Skeletal muscle tissue (tissue), 4 donors: ENCODE data around the gene STAG1. TPM values are rescaled to one million over a fixed set of nuclear protein-coding genes. Genes with fewer than 3 reads are reported as not detected.
"Not testable (repeated sequence)": the region's sequence is repeated elsewhere in the genome, so short reads cannot be mapped to it uniquely, and the experiment has no call there.

Experiments
- H3K27ac ChIP-seq: one replicate; pipeline ENCODE4 v1.7.0; 2013; ENCODE audit warnings: mild to moderate bottlenecking, low read depth, low read length, inconsistent platforms
- H3K27me3 ChIP-seq, 3 donors: one replicate each; pipeline ENCODE4 v1.7.0; 2013; ENCODE audit warnings: low read length in 3 of 3; ENCODE audit not compliant: control insufficient read depth in 3 of 3, insufficient read depth in 3 of 3
- H3K36me3 ChIP-seq, 3 donors: one replicate each; pipeline ENCODE4 v1.7.0; 2013; ENCODE audit warnings: low read length in 3 of 3; ENCODE audit not compliant: control insufficient read depth in 3 of 3, insufficient read depth in 3 of 3
- H3K4me1 ChIP-seq, 3 donors: one replicate each; pipeline ENCODE4 v1.7.0; 2013; ENCODE audit warnings: low read length in 3 of 3, mild to moderate bottlenecking in 3 of 3; ENCODE audit not compliant: control insufficient read depth in 3 of 3, insufficient read depth in 3 of 3
- H3K4me3 ChIP-seq, 3 donors: one replicate each; pipeline ENCODE4 v1.7.0; 2013; ENCODE audit warnings: low read length in 3 of 3
- H3K9ac ChIP-seq, 3 donors: one replicate each; pipeline ENCODE4 v1.7.0; 2013; ENCODE audit warnings: low read length in 3 of 3, mild to moderate bottlenecking in 3 of 3, moderate library complexity in 2 of 3, low read depth in 1 of 3
- H3K9me3 ChIP-seq, 3 donors: one replicate each; pipeline ENCODE4 v1.7.0; 2013; ENCODE audit warnings: low read length in 3 of 3; ENCODE audit not compliant: control insufficient read depth in 3 of 3
- total RNA-seq: library from RNA; depleted of rRNA; stranded (reverse); fragments of >200 nt; gene quantifications from one replicate; pipeline ENCODE4 v1.2.3, GENCODE V29; 2014
- donor health status: Osteomylitis.

The STAG1 gene
- total RNA-seq, 1 donor from 2014 or later = 68.4 TPM

DNA sequence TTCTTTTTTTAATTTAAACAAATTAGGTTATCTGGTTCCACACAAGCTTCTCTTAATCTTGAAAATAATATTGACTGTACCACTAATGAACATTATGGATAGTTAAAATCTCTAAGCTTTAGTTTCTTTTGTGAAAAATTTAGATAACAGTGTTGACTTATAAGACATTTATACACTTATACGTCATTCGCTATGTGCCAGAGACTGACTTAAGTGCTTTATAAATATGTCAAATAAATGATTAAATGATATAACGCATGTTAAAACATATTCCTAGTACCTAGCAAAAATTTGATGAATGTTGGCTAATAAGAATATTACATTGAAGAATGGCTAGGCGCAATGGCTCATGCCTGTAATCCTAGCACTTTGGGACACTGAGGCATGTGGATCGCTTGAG, 405.7 kb downstream of the STAG1 start:
- H3K27me3 ChIP-seq = no peaks in the 10 kb centered on the region
- H3K36me3 ChIP-seq = peaks cover 0 to 10% (median 7%) of the 10 kb centered on the region in 3 donors
- no peak overlapping the region for H3K9ac ChIP-seq
- H3K4me3 ChIP-seq = no peak overlapping the region
- H3K27ac ChIP-seq = no peak overlapping the region
- H3K4me1 ChIP-seq = peaks cover 6 to 16% (median 12%) of the 10 kb centered on the region in 3 donors
- no peaks in the 10 kb centered on the region for H3K9me3 ChIP-seq

DNA sequence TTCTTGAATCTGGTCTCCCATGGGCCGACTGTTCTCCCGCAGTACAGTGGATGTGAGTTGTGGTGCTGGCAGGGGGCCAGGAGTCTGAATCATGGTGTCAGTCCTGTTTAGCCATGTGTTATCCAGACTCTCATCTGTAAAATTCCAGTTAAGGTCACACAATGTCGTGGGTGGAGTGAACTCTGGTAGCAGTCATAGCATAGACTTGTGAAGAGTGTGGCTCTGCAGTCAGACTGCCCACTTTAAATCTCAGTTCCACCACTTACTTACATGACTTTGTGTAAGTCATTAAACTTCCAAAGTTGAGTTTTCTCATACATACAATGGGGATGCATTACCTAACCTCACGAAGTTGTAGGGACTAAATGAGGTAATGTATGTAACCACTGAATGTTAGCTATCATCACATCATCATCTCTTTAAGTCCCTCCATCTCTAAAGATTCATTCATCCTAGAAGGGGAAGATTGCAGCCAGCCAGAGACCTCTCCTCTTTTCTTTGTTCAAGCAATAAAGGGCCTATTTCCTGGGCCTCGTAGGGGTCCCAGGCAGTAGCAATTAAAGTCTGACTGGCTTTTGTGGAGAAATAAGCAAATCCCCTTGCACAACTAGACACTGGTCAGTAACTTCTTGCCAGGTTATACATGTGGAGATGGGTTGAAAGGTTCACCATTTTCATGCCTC, 408.2 kb downstream of the STAG1 start:
- Histone ChIP-seq H3K9me3 (no peaks in the 10 kb centered on the region), H3K27ac (no peak overlapping the region), H3K36me3 (peaks cover 0 to 17% (median 12%) of the 10 kb centered on the region in 3 donors), H3K27me3 (no peaks in the 10 kb centered on the region), H3K9ac (no peak overlapping the region), H3K4me1 (peaks cover 0 to 8% (median 5%) of the 10 kb centered on the region in 3 donors), H3K4me3 (no peak overlapping the region)

DNA sequence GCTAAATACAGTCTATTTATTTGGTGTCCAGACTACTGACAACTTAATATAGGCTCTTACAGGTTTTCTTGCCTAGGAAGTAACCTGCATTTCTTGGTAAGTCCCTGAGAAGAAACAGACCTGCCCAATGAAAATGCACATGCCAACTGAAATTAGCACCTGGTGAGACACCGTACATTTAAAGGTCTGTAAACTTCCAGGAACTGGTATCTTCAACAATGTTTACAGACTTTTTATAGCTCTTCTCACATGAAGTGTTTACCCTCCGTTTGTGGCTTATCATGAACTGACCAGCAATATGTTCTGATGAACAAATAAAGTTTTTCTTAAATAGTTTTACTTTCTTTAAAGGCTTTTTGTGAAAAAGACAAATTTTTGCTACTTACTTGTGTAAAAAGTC, 408.7 kb downstream of the STAG1 start:
- Histone ChIP-seq H3K27me3 (no peaks in the 10 kb centered on the region), H3K4me1 (peaks cover 0 to 8% (median 5%) of the 10 kb centered on the region in 3 donors), H3K27ac (no peak overlapping the region), H3K4me3 (no peak overlapping the region), H3K36me3 (peaks cover 0 to 14% (median 12%) of the 10 kb centered on the region in 3 donors), H3K9ac (no peak overlapping the region), H3K9me3 (no peaks in the 10 kb centered on the region)

DNA sequence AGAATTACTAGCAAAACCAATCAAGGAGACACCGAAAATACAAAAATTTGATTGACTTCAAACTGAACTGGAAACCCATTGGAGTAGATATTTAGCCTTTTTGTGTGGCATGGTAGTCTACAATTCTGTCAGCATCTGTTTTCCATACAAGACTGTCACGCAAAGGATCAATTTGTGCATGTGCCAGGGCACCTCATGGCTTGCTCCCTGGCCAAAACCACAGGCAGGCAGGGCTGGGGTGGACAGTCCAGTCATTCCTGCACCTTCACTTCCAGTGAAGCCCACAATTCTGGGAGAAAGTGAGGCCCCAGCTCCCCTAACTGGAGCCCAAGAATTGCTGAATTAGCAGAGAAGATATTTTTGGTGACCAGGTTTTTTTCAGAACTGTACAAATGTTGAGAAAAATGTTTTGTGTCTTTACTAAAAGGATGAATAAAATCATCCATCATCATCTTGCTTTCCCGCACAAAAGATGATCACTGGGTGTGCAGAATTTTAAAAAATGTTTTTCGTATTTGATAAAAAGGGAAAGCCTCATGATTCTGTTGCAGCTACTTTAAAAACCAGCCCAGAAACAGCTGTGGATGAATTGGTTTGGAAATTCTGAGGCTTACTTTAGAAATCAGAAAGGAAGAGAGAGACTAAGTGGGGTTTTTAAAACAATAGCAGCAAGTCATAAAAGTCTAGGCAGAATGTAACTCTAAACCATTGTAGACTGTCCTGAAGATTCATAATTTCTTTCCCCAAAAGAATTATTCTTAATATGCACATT, 415.7 kb downstream of the STAG1 start:
- peaks cover 14 to 33% (median 18%) of the 10 kb centered on the region in 3 donors for H3K36me3 ChIP-seq
- no peaks in the 10 kb centered on the region for H3K27me3 ChIP-seq
- H3K27ac ChIP-seq = no peak overlapping the region
- no peak overlapping the region for H3K4me3 ChIP-seq
- no peak overlapping the region for H3K9ac ChIP-seq
- no peaks in the 10 kb centered on the region for H3K9me3 ChIP-seq
- H3K4me1 ChIP-seq = no peaks in the 10 kb centered on the region

DNA sequence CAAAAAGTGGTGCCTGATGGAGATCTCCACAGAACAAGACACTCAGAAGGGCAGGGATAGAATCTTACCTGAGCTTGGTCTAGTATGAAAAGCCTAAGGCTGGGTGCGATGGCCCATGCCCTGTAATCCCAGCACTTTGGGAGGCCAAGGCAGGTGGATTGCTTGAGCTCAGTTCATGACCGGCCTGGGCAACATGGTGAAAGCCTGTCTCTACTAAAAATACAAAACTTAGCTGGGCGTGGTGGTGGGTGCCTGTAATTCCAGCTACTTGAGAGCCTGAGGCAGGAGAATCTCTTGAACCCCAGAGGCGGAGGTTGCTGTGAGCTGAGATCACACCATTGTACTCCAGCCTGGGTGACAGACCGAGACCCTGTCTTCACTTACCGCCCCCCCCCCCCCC, 417.5 kb downstream of the STAG1 start:
- H3K36me3 ChIP-seq = peaks cover 11 to 33% (median 18%) of the 10 kb centered on the region in 3 donors

DNA sequence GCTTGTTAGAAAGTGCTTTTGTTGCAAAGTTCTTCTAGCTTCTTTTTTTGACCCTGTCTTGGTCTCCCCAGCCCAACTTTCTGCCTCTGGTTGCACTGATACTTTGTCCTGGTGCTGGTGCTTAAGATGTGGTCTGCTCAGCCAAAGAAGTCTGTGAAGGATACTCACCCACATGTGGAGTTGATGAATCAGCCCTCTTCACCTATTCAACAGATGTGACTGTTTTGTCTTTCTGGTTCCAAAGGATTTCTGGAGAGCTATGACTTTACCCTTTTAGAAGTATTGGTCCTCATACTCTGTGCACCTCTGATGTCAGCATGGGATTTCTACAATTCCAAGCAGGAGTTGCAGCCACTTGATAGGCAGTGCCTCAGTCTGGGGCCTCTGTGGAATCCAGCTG, 418.0 kb downstream of the STAG1 start:
- no peaks in the 10 kb centered on the region for H3K27me3 ChIP-seq
- H3K4me3 ChIP-seq = no peak overlapping the region
- H3K36me3 ChIP-seq = peaks cover 16 to 34% (median 20%) of the 10 kb centered on the region in 3 donors
- H3K9me3 ChIP-seq = no peaks in the 10 kb centered on the region
- no peak overlapping the region for H3K27ac ChIP-seq
- no peak overlapping the region for H3K9ac ChIP-seq
- H3K4me1 ChIP-seq = no peaks in the 10 kb centered on the region

More for the DNA sequence above, 417.5 kb downstream of the STAG1 start:
- not testable (repeated sequence) for H3K4me3 ChIP-seq, H3K9ac ChIP-seq, H3K27me3 ChIP-seq, H3K4me1 ChIP-seq, H3K27ac ChIP-seq, H3K9me3 ChIP-seq

DNA sequence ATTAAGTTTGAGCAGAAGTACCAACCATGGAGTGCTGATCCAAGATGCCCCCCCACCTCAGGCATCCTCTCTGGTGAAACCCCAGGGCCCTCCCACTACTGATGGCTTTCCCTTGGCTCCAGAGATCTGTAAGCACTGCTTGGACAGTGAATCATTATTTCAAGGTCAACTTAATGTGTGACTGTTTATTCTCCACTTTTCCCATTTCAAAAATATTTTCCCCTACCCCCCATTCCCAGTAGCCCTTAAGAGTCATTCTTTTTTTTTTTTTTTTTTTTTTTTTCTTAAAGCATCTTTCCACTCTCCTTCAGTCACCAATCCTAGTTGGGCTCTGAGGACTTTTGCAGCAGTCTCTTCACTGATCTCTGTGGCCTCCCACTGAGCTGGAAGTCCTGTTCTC, 419.4 kb downstream of the STAG1 start:
- Histone ChIP-seq H3K27me3 (no peaks in the 10 kb centered on the region), H3K27ac (no peak overlapping the region), H3K4me1 (no peaks in the 10 kb centered on the region), H3K9me3 (no peaks in the 10 kb centered on the region), H3K36me3 (peaks cover 25 to 41% (median 31%) of the 10 kb centered on the region in 3 donors), H3K9ac (no peak overlapping the region), H3K4me3 (no peak overlapping the region)

DNA sequence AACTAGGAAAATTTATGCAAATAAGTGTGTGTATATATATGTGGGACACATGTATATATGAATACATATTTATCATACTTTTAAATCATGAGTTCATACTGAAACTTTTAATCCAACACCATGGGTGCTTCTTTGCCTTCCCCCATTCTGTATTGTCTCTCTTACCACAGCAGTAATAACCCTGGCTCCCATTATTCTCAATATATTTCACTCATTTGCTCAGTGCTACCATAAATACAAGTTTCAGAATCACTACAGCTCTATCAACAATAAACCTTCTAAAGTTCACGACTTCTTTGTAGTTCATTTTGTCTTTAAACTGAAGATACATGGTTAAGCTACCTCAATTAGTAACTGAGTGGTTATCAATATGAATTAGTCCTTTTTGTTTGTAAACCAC, 419.9 kb downstream of the STAG1 start:
- Histone ChIP-seq H3K27me3 (no peaks in the 10 kb centered on the region), H3K4me3 (no peak overlapping the region), H3K36me3 (peaks cover 28 to 45% (median 35%) of the 10 kb centered on the region in 3 donors), H3K27ac (no peak overlapping the region), H3K9ac (no peak overlapping the region), H3K4me1 (no peaks in the 10 kb centered on the region), H3K9me3 (no peaks in the 10 kb centered on the region)

DNA sequence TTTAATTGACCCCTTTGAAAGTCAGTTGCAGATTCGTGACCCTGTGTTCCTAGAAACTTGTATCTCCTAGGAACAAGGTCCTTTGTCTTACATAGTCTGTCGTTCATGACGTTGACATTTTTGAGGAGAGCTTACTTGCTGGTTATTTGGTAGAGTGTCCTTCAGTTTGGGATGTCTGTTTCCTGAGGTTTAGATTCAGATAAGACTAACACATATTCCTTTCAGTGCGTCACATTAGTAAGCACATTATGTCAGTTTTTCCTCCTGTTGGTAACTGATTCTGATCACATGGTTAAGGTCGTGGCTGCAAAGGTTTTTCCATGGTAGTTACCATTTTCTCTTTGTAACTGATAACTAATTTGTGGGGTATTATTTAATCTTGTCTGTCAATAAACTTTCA, 421.3 kb downstream of the STAG1 start:
- Histone ChIP-seq H3K27me3 (no peaks in the 10 kb centered on the region), H3K4me1 (no peaks in the 10 kb centered on the region), H3K36me3 (peaks cover 36 to 52% (median 42%) of the 10 kb centered on the region in 3 donors)

DNA sequence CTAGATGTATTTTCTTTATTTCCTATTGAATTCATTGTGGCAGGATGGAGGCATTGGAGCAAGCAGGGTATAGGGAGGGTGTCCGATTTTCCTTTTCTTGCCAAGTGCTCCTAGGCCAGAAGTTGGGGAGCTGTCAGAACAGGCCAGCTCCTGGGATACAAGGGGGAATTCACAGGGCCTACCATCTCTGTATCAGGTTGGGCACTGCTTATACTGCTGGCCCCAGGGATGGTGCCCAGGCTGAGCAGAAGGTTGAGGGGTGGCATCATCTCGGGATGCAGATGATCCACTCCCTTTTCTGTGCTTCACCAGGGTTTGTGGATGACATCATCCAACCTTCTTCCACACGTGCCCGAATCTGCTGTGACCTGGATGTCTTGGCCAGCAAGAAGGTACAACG, 422.6 kb downstream of the STAG1 start:
- no peaks in the 10 kb centered on the region for H3K27me3 ChIP-seq
- no peaks in the 10 kb centered on the region for H3K4me1 ChIP-seq
- H3K36me3 ChIP-seq = peaks cover 33 to 45% (median 36%) of the 10 kb centered on the region in 3 donors

More for the DNA sequence above, 421.3 kb downstream of the STAG1 start:
- H3K9me3 ChIP-seq = no peaks in the 10 kb centered on the region
- no peak overlapping the region for H3K4me3 ChIP-seq
- no peak overlapping the region for H3K27ac ChIP-seq
- H3K9ac ChIP-seq = no peak overlapping the region

More for the DNA sequence above, 422.6 kb downstream of the STAG1 start:
- Histone ChIP-seq H3K9me3 (no peaks in the 10 kb centered on the region), H3K27ac (no peak overlapping the region), H3K4me3 (no peak overlapping the region), H3K9ac (no peak overlapping the region)
